NCI-H1092 (cell line): ENCODE measurements around the gene ACOT7.

Source experiments
- DNase-seq: peaks from one replicate; lab custom pipeline; 2025; lab: John Stamatoyannopoulos, UW

The ACOT7 gene

GRCh38 chr1:6424000-6424565 lies 30.5 kb upstream of the ACOT7 start:
- DNase-seq = no peak

- peak; percentile 57 for DNase-seq
These were observed 29.9 kb upstream of the ACOT7 start for GRCh38 chr1:6423321-6423999.

- no peak for DNase-seq
These were observed 27.7 kb upstream of the ACOT7 start for GRCh38 chr1:6421266-6421665.

GRCh38 chr1:6420454-6421042 lies 27.0 kb upstream of the ACOT7 start:
- DNase-seq = no peak

GRCh38 chr1:6419804-6420453 lies 26.4 kb upstream of the ACOT7 start, which contains the start of gene HES2:
Gene HES2 (minus strand): TSS chr1:6419919. CDS start chr1:6419820, 99 bp downstream.
- DNase-seq = no peak

- DNase-seq = no peak
These were observed 25.8 kb upstream of the ACOT7 start for GRCh38 chr1:6419397-6419803.

GRCh38 chr1:6418668-6419396 lies 25.3 kb upstream of the ACOT7 start:
- no peak for DNase-seq

- no peak for DNase-seq
These were observed 24.5 kb upstream of the ACOT7 start for GRCh38 chr1:6417961-6418667.

- DNase-seq = no peak
These were observed 23.3 kb upstream of the ACOT7 start for GRCh38 chr1:6416906-6417305.

GRCh38 chr1:6416295-6416656 lies 22.7 kb upstream of the ACOT7 start:
- no peak for DNase-seq

- DNase-seq = no peak
These were observed 21.5 kb upstream of the ACOT7 start for GRCh38 chr1:6414881-6415626.

- DNase-seq = peak; percentile 78
These were observed 20.9 kb upstream of the ACOT7 start for GRCh38 chr1:6414443-6414844.

- no peak for DNase-seq
These were observed 19.3 kb upstream of the ACOT7 start for GRCh38 chr1:6412896-6413295.

GRCh38 chr1:6410248-6410893 lies 16.8 kb upstream of the ACOT7 start:
- DNase-seq = no peak

GRCh38 chr1:6409733-6410132 lies 16.2 kb upstream of the ACOT7 start:
- DNase-seq = no peak

- DNase-seq = no peak
These were observed 15.5 kb upstream of the ACOT7 start for GRCh38 chr1:6409053-6409452.

- no peak for DNase-seq
These were observed 14.5 kb upstream of the ACOT7 start for GRCh38 chr1:6408023-6408422.

- DNase-seq = no peak
These were observed 8.1 kb upstream of the ACOT7 start for GRCh38 chr1:6401673-6402072.

- no peak for DNase-seq
These were observed 5.7 kb upstream of the ACOT7 start for GRCh38 chr1:6399294-6399693.

- no peak for DNase-seq
These were observed 4.4 kb upstream of the ACOT7 start for GRCh38 chr1:6397844-6398441.
